HG03460 (cell line): Measurements from ENCODE around the gene ZP1.

Experiments
- ATAC-seq: cut with Tn5 transposase; IDR thresholded peaks from one replicate; pipeline ENCODE4 v1.9.1; 2021; ENCODE audit not compliant: unreplicated experiment

The ZP1 gene

DNA sequence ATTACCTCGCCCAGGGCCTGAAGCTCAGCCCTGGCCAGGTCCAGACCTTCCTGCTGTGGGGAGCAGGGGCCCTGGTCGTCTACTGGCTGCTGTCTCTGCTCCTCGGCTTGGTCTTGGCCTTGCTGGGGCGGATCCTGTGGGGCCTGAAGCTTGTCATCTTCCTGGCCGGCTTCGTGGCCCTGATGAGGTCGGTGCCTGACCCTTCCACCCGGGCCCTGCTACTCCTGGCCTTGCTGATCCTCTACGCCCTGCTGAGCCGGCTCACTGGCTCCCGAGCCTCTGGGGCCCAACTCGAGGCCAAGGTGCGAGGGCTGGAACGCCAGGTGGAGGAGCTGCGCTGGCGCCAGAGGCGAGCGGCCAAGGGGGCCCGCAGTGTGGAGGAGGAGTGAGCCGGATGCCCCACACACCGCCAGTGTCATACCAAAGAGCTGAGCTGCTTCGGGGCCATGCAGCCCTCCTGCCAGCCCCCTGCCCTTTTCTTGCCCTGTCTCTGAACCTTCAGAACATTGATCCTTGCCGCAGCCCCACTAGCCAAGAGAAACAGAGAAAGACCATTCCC, 54.5 kb downstream of the ZP1 start:
- no peak for ATAC-seq

DNA sequence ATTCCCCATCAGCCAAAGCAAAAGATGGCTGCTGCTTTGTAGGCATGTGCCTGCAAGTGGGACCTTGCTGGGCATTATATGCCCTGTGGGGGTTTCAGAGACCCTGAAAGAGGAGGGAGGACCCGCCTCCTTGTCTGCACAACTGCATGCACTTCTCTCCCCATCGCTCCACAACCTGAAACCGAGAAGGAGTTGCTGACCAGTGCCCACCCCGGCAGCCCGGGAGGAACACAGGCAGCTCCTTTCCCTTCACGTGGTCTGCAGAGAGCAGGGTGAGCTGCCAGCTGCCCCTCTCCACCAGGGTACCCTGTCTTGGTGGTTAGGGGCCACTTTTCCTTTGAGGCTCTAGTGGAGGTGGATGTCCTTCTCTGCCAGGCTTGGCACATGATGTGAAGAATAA, 55.6 kb downstream of the ZP1 start:
- ATAC-seq: no peak

DNA sequence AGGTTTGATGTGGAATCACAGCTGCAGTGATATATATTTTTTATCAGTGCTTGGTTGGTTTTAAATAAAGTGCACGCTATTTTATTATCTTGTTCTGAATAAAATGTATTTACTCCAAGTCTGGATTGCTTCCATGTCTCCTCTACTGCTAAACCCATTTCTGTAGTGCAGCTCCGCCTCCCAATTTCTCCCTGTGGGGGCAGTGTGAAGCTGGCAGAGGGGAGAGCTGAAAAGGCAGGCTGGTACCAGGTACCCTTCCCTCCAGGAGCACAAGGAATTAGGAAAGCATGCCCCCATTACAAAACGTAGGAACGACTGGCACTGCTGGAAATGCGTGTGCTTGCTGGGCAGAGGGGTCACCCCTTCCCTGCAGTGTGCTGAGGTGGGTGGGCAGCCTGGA, 56.0 kb downstream of the ZP1 start:
- no peak for ATAC-seq

DNA sequence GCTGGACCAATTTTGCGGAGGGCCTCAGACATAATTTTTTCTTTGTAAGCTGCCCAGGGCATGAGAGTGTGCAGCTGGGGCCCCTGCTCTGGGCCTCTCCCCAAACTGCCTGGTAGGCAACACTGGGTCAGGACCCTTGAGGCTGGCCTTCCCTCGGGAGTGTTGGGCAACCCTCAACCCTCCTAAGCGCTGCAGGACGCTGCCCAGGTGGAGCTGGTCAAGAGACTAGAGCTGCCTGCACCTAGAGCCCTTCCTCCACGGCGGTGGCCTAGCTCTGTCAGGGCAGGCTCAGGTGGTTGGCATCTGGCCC, 56.4 kb downstream of the ZP1 start:
- no peak for ATAC-seq

DNA sequence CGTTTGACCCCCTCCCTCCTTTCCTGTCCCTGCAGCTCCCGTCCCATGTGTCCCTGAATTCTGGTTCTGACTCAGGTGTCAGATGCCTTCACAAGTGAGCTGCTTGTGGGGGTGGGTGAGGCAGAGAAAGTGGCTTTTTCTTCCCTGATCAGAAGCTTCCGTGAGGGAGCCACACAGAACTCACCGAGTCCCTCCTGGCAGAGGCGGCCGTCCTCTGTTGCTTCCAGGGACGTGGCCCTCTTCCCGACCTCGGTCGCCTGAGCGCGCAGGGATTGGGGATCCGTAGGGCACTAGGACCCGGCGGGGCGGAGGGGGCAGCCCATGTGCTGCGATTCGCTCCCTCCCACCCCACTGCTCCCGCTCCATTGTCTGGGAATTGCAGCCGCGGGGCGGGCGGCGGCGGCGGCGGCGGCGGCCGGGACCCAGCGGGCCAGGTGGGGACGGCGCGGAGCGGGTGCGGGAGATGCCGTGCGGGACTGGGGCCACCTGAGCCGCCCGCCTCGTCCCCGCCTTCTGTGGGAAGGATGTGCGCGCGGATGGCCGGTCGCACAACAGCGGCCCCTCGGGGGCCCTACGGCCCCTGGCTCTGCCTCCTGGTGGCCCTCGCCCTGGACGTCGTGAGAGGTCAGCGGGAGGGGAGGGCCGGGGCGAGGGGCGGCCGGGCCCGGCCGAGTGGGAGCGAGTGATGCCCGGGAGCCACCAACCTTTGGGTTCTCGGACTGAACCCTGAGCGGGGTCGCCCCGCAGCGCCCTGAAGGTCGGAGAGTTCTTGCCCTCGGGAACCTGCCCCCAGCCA, 57.0 kb downstream of the ZP1 start, which contains the start of gene TMEM132A:
TMEM132A (plus strand) TSS at position 351 of the 796 bp plus-strand sequence; CDS start at position 525, 174 bp downstream.
- no peak for ATAC-seq
